Adrenal gland (tissue), 12 donors: ENCODE results near the gene CTXN3. TPM values are rescaled to one million over a fixed set of nuclear protein-coding genes. Genes with fewer than 3 reads are reported as not detected.

ENCODE experiments used
- DNase-seq, 7 donors: peaks; one replicate each; pipeline ENCODE4 v3.0.0-alpha.2; 2019 to 2020
- H3K27ac ChIP-seq, 5 donors: fragments of 200-600 bp; sonication (generic) in 4 of 5; 1 replicate in 3 of 5; 2 replicates in 2 of 5; pipeline versions ENCODE4 v1.5.1 to v1.8.0; 2016 to 2020; ENCODE audit warnings: mild to moderate bottlenecking in 1 of 5
- H3K27me3 ChIP-seq: fragments of 200-600 bp; 2 replicates; pipeline ENCODE4 v1.8.0; 2021
- H3K36me3 ChIP-seq, 2 donors: fragments of 200-600 bp; replicated peaks in 1 of 2; 1 replicate in 1 of 2; 2 replicates in 1 of 2; pipeline versions ENCODE4 v1.5.1 to v1.8.0; 2018 to 2022
- H3K4me1 ChIP-seq, 2 donors: fragments of 200-600 bp; replicated peaks in 1 of 2; 1 replicate in 1 of 2; 2 replicates in 1 of 2; pipeline versions ENCODE4 v1.5.1 to v1.8.0; 2018 to 2021
- H3K4me3 ChIP-seq, 4 donors: fragments of 200-600 bp; sonication (generic) in 3 of 4; one replicate each; pipeline ENCODE4 v1.5.1; 2016 to 2018
- H3K9me3 ChIP-seq, 3 donors: fragments of 200-600 bp; sonication (generic) in 1 of 3; replicated peaks in 1 of 3; 1 replicate in 2 of 3; 2 replicates in 1 of 3; pipeline versions ENCODE4 v1.5.1 to v1.8.0; 2016 to 2021
- CTCF ChIP-seq, 6 experiments: fragments of 450-650 bp in 4 of 6; fragments of 200-600 bp in 2 of 6; sonication (generic) in 1 of 6; IDR thresholded peaks; 1 replicate in 5 of 6; 2 replicates in 1 of 6; pipeline versions ENCODE4 v1.5.1 to v1.8.0; 2016 to 2021; ENCODE audit warnings: antibody characterized with exemption in 6 of 6, mild to moderate bottlenecking in 2 of 6, moderate library complexity in 1 of 6
- POLR2A ChIP-seq, 2 donors: fragments of 450-650 bp; IDR thresholded peaks; one replicate each; pipeline ENCODE4 v1.6.1; 2017; ENCODE audit warnings: antibody characterized with exemption in 2 of 2, mild to moderate bottlenecking in 2 of 2, moderate library complexity in 1 of 2
- WGBS, 4 donors: extraction: QIAGEN DNeasy Blood & Tissue Kit in 2 of 4; methylation state at CpG; one replicate each; pipeline versions ENCODE4 v1.1.5 to v1.1.7; 2013 to 2017; 5-methylcytosine and 5-hydroxymethylcytosine counted together
- intact Hi-C, 2 donors: fragments of 100-400 bp; cut with DNase I; formaldehyde crosslinking; loops; one replicate each; pipeline versions ENCODE4 v1.14.1 to v1.15.0; 2022 to 2023
- polyA plus RNA-seq, 3 donors: library from polyadenylated mRNA; stranded (reverse); fragments of 200-250 nt in 2 of 3; fragments of 350-450 nt in 1 of 3; fragmentation: Illumina TruSeq in 1 of 3; extraction: RNeasy Lipid Tissue Mini Kit (QIAGEN cat#74804) in 1 of 3; gene quantifications; one replicate each; pipeline ENCODE4 v1.2.3, GENCODE V29; 2013 to 2014
- total RNA-seq, 9 donors: library from RNA; depleted of rRNA in 4 of 9; stranded (reverse); fragments of >200 nt in 4 of 9; fragments of 120-200 nt in 1 of 9; fragmentation: NEBNext Ultra II Directional in 1 of 9; extraction: Animal tissue kit (Norgen Biotek cat#: 25700) in 1 of 9; gene quantifications; one replicate each; pipeline versions ENCODE4 v1.1.0 to v1.2.4, GENCODE V29; 2013 to 2023
- donor health status: healthy with polysubstance abuse.
- donor health status: Bipolar disorder and iron deficiency.
- donor health status: DM: yes; HTN: yes; CAD: no.
- donor health status: DM: no; HTN: no; CAD: no.
- donor health status: DM: no; HTN: no; CAD: no.
- donor health status: DM: yes; HTN: yes; CAD: no.

The CTXN3 gene
- total and polyA plus RNA-seq, 12 donors = not detected

GRCh38 chr5:127601601-127602000 is 47.3 kb upstream of the CTXN3 start:
- 75 to 81% (median 77%) methylated on average over 4 of the region's 4 CpGs for WGBS, 4 donors
- DNase-seq = no peak
- intact Hi-C loops = no loop called here
- TF ChIP-seq CTCF (IDR thresholded peaks at IDR 0.05) = no peak
- TF ChIP-seq POLR2A (IDR thresholded peaks at IDR 0.05) = no peak
- no peaks in the 10 kb centered on the region for H3K27me3 ChIP-seq
- no peaks in the 10 kb centered on the region for H3K4me1 ChIP-seq
- H3K36me3 ChIP-seq = no peaks in the 10 kb centered on the region
- no peaks in the 10 kb centered on the region for H3K9me3 ChIP-seq
- no peak overlapping the region for H3K27ac ChIP-seq
- H3K4me3 ChIP-seq = no peak overlapping the region

- TF ChIP-seq CTCF (IDR thresholded peaks at IDR 0.05) = no peak
- no peak for TF ChIP-seq POLR2A (IDR thresholded peaks at IDR 0.05)
- H3K27ac ChIP-seq = no peak overlapping the region
- intact Hi-C loops = no loop called here
- H3K36me3 ChIP-seq = no peaks in the 10 kb centered on the region
- no peak overlapping the region for H3K4me3 ChIP-seq
- 89 to 100% (median 96%) methylated on average over 3 of the region's 3 CpGs for WGBS, 4 donors
- H3K9me3 ChIP-seq = no peaks in the 10 kb centered on the region
- H3K4me1 ChIP-seq = no peaks in the 10 kb centered on the region
- no peak for DNase-seq
- H3K27me3 ChIP-seq = no peaks in the 10 kb centered on the region
Measured at GRCh38 chr5:127602481-127602880, 46.4 kb upstream of the CTXN3 start.

GRCh38 chr5:127602896-127603844 is 45.7 kb upstream of the CTXN3 start:
- Histone ChIP-seq H3K27me3 (no peaks in the 10 kb centered on the region), H3K36me3 (no peaks in the 10 kb centered on the region), H3K9me3 (no peaks in the 10 kb centered on the region), H3K4me3 (no peak overlapping the region), H3K4me1 (no peaks in the 10 kb centered on the region), H3K27ac (no peak overlapping the region)
- DNase-seq = no peak
- TF ChIP-seq POLR2A (IDR thresholded peaks at IDR 0.05) (no peak), CTCF (IDR thresholded peaks at IDR 0.05) (no peak)
- intact Hi-C loops = no loop called here
- WGBS, 4 donors = 39 to 49% (median 45%) methylated on average over 8 of the region's 8 CpGs

GRCh38 chr5:127608077-127608660 is 40.7 kb upstream of the CTXN3 start:
- intact Hi-C loops = no loop called here
- TF ChIP-seq CTCF (IDR thresholded peaks at IDR 0.05) (no peak), POLR2A (IDR thresholded peaks at IDR 0.05) (no peak)
- Histone ChIP-seq H3K36me3 (no peaks in the 10 kb centered on the region), H3K4me1 (no peaks in the 10 kb centered on the region), H3K4me3 (no peak overlapping the region), H3K9me3 (no peaks in the 10 kb centered on the region), H3K27ac (no peak overlapping the region), H3K27me3 (no peaks in the 10 kb centered on the region)
- DNase-seq = no peak
- WGBS, 4 donors = 69 to 90% (median 76%) methylated on average over 6 of the region's 6 CpGs
